Suppressor macrophage treated with lipopolysaccharide for 4 hours (primary cell): ENCODE measurements around the gene KLHL29.
"Not testable (repeated sequence)": the region's sequence is repeated elsewhere in the genome, so short reads cannot be mapped to it uniquely, and the experiment has no call there.

Experiments
- DNase-seq: peaks from one replicate; pipeline ENCODE4 v3.0.0-alpha.2; 2020

Gene KLHL29

GRCh38 chr2:23373666-23374065, 11.3 kb upstream of the KLHL29 start:
- DNase-seq = no peak

- DNase-seq = no peak
Observed at GRCh38 chr2:23375448-23375847, 9.5 kb upstream of the KLHL29 start.

- DNase-seq = no peak
Observed at GRCh38 chr2:23376075-23376474, 8.9 kb upstream of the KLHL29 start.

GRCh38 chr2:23376972-23377371, 8.0 kb upstream of the KLHL29 start:
- no peak for DNase-seq

GRCh38 chr2:23377771-23378170, 7.2 kb upstream of the KLHL29 start:
- no peak for DNase-seq

- no peak for DNase-seq
Observed at GRCh38 chr2:23378496-23378895, 6.5 kb upstream of the KLHL29 start.

- DNase-seq = no peak
Observed at GRCh38 chr2:23379220-23379695, 5.7 kb upstream of the KLHL29 start.

GRCh38 chr2:23380562-23381065, 4.4 kb upstream of the KLHL29 start:
- peak; percentile 60 for DNase-seq

- peak; percentile 39 for DNase-seq
Observed at GRCh38 chr2:23381084-23381483, 3.9 kb upstream of the KLHL29 start.

GRCh38 chr2:23381485-23381884, 3.5 kb upstream of the KLHL29 start:
- no peak for DNase-seq

GRCh38 chr2:23383100-23383499, 1.9 kb upstream of the KLHL29 start:
- no peak for DNase-seq

GRCh38 chr2:23385351-23385747, 370 bp downstream of the KLHL29 start:
- peak; percentile 36 for DNase-seq

GRCh38 chr2:23385748-23386338, 864 bp downstream of the KLHL29 start:
- DNase-seq = no peak

GRCh38 chr2:23386339-23387220, 1.6 kb downstream of the KLHL29 start:
- no peak for DNase-seq

- no peak for DNase-seq
Observed at GRCh38 chr2:23387221-23387550, 2.2 kb downstream of the KLHL29 start.

- no peak for DNase-seq
Observed at GRCh38 chr2:23387845-23388244, 2.9 kb downstream of the KLHL29 start.

GRCh38 chr2:23388294-23388693, 3.3 kb downstream of the KLHL29 start:
- DNase-seq = no peak

- DNase-seq = no peak
Observed at GRCh38 chr2:23388756-23389514, 4.0 kb downstream of the KLHL29 start.

- DNase-seq = no peak
Observed at GRCh38 chr2:23390152-23390551, 5.2 kb downstream of the KLHL29 start.

- DNase-seq = not testable (repeated sequence)
Observed at GRCh38 chr2:23391237-23391736, 6.3 kb downstream of the KLHL29 start.

- DNase-seq = no peak
Observed at GRCh38 chr2:23393722-23394121, 8.7 kb downstream of the KLHL29 start.

GRCh38 chr2:23394700-23395099, 9.7 kb downstream of the KLHL29 start:
- DNase-seq = no peak

GRCh38 chr2:23397478-23397877, 12.5 kb downstream of the KLHL29 start:
- DNase-seq = no peak
